Gastrocnemius medialis (tissue), 4 donors: ENCODE data around the gene LYZL1. TPM values are rescaled to one million over a fixed set of nuclear protein-coding genes. Genes with fewer than 3 reads are reported as not detected.
"Not testable (repeated sequence)": the region's sequence is repeated elsewhere in the genome, so short reads cannot be mapped to it uniquely, and the experiment has no call there.

ENCODE experiments used
- ATAC-seq, 2 donors: fragments of 150-250 bp; one replicate each; pipeline ENCODE4 v1.9.1; 2016
- DNase-seq, 2 donors: peaks; one replicate each; pipeline ENCODE4 v3.0.0-alpha.2; 2019
- H3K27ac ChIP-seq, 4 donors: fragments of 200-600 bp; sonication (generic); 1 replicate in 1 of 4; 2 replicates in 3 of 4; pipeline ENCODE4 v1.5.1; 2016 to 2018; ENCODE audit warnings: mild to moderate bottlenecking in 2 of 4, moderate library complexity in 1 of 4
- H3K27me3 ChIP-seq, 3 donors: fragments of 200-600 bp; sonication (generic) in 2 of 3; 1 replicate in 1 of 3; 2 replicates in 2 of 3; pipeline versions ENCODE4 v1.5.1 to v1.6.0; 2016 to 2019; ENCODE audit warnings: mild to moderate bottlenecking in 1 of 3, moderate library complexity in 1 of 3
- H3K36me3 ChIP-seq, 2 donors: fragments of 200-600 bp; sonication (generic) in 1 of 2; one replicate each; pipeline ENCODE4 v1.5.1; 2017 to 2018
- H3K4me1 ChIP-seq, 2 donors: fragments of 200-600 bp; sonication (generic) in 1 of 2; one replicate each; pipeline ENCODE4 v1.5.1; 2016 to 2017; ENCODE audit warnings: mild to moderate bottlenecking in 2 of 2
- H3K4me3 ChIP-seq, 4 donors: fragments of 200-600 bp; sonication (generic) in 3 of 4; 1 replicate in 1 of 4; 2 replicates in 3 of 4; pipeline ENCODE4 v1.5.1; 2016 to 2019; ENCODE audit warnings: mild to moderate bottlenecking in 2 of 4
- H3K9me3 ChIP-seq, 3 donors: fragments of 200-600 bp; sonication (generic) in 2 of 3; 1 replicate in 1 of 3; 2 replicates in 2 of 3; pipeline ENCODE4 v1.5.1; 2016 to 2019
- POLR2A ChIP-seq, 2 donors: fragments of 450-650 bp; IDR thresholded peaks; one replicate each; pipeline ENCODE4 v1.6.1; 2017; ENCODE audit warnings: antibody characterized with exemption in 2 of 2, mild to moderate bottlenecking in 2 of 2, moderate library complexity in 2 of 2
- in situ Hi-C, 4 donors: fragments of 200-750 bp; cut with MboI; loops; one replicate each; pipeline versions ENCODE4 v1.15.0 to v1.8.0; 2017; ENCODE audit warnings: low sequenced_read_pairs in 4 of 4
- intact Hi-C: fragments of 100-400 bp; cut with DNase I; formaldehyde crosslinking; loops from one replicate; pipeline ENCODE4 v1.15.1; 2023; ENCODE audit warnings: low total_unique reads
- total RNA-seq, 4 donors: library from RNA; depleted of rRNA; stranded (reverse); fragments of >200 nt; gene quantifications; one replicate each; pipeline versions ENCODE4 v1.1.0 to v1.2.3, GENCODE V29; 2016
- TF ChIP-seq, protein P1 (sequence below), 5 experiments: fragments of 450-650 bp in 3 of 5; fragments of 200-600 bp in 2 of 5; sonication (generic) in 2 of 5; IDR thresholded peaks in 4 of 5; conservative IDR thresholded peaks in 1 of 5; 1 replicate in 4 of 5; 2 replicates in 1 of 5; pipeline ENCODE4 v1.5.1; 2016 to 2019; ENCODE audit warnings: antibody characterized with exemption in 5 of 5, mild to moderate bottlenecking in 3 of 5, moderate library complexity in 3 of 5

LYZL1 gene
- total RNA-seq, 4 donors from 2014 or later = not detected

DNA sequence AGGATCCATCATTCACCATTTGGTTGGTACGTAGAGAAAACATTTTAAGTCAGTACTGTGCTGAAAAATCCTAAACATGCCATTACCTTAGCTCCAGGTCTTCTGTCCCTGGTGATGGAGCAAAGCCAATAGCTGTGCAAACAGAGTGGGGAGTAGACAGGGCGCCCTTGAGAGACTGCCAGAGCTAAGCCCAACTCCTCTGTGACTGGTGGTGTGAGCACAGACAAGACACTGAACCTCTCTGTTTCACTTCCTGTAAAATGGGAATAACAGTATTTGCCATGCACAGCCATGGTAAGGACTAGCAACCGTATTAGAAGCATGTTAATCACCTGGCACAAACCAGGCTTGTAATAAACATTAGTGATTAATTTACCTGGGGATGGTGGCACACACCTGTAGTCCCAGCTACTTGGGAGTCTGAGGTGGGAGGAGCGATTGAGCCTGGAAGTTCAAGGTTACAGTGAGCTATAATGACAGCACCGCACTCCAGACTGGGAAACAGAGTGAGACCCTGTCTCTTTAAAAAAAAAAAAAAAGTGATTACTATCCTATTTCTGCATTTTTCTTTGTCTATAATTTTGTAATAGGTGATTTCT, 28.7 kb downstream of the LYZL1 start:
- no peak overlapping the region for H3K27ac ChIP-seq
- no peaks in the 10 kb centered on the region for H3K27me3 ChIP-seq
- TF ChIP-seq POLR2A (IDR thresholded peaks at IDR 0.05) = no peak
- TF ChIP-seq, protein P1, sequence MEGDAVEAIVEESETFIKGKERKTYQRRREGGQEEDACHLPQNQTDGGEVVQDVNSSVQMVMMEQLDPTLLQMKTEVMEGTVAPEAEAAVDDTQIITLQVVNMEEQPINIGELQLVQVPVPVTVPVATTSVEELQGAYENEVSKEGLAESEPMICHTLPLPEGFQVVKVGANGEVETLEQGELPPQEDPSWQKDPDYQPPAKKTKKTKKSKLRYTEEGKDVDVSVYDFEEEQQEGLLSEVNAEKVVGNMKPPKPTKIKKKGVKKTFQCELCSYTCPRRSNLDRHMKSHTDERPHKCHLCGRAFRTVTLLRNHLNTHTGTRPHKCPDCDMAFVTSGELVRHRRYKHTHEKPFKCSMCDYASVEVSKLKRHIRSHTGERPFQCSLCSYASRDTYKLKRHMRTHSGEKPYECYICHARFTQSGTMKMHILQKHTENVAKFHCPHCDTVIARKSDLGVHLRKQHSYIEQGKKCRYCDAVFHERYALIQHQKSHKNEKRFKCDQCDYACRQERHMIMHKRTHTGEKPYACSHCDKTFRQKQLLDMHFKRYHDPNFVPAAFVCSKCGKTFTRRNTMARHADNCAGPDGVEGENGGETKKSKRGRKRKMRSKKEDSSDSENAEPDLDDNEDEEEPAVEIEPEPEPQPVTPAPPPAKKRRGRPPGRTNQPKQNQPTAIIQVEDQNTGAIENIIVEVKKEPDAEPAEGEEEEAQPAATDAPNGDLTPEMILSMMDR (IDR thresholded peaks at IDR 0.05 in 4 of 5, conservative IDR thresholded peaks at IDR 0.05 in 1 of 5) = no peak
- H3K36me3 ChIP-seq = no peaks in the 10 kb centered on the region
- intact Hi-C loops (no loop called here), in situ Hi-C loops (no loop called here)
- DNase-seq = no peak
- peaks cover 0 to 9% of the 10 kb centered on the region in 2 donors for H3K4me1 ChIP-seq
- no peak overlapping the region for H3K4me3 ChIP-seq
- no peaks in the 10 kb centered on the region for H3K9me3 ChIP-seq
- no peak for ATAC-seq

DNA sequence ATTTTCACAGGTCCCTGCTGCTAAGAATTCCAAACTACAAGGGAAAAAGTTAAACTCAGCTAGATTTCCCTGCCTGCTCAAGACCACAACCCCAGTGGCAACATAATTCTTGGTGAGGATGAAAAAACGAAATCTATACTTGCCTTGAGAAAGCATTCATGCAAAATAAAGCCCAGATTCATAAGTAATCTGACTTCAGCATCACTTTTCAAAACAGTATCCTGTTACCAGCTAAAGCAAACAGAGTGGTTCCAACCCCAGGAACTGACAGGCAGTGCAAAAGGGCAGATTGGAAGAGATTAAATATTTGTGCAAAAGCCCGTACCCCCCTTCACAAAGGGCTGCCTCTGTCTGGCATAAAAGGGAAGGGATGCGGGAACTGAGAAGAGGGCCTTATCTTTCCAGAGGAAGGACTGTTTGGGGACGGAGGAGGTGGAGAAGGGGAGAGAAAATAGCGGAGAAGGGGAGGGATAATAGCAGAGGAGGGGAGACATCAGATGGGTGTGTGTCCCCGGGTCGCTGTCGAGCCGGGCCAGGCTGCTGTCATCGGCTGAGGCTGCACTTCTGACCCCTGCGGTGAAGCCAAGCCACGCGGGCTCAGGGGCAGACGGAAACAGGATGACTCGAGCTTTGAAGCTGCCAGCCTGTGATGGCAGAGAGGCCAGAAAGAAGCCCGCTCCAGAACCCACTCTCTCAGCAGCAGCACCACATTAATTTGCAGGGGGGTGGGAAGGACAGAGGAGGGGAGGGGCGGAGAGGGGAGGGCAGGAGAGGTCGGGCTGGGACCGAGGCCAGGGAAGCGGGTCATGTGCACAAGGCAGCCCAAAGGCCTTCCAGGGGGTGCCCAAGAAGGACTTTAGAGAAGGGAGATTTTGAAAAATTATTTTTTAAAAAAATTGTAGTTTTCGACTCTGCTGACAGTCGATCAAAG, 29.5 kb downstream of the LYZL1 start:
- H3K9me3 ChIP-seq, H3K27me3 ChIP-seq, intact Hi-C loops, H3K27ac ChIP-seq, in situ Hi-C loops, H3K36me3 ChIP-seq: not testable (repeated sequence)
- Histone ChIP-seq H3K4me1 (peaks cover 0 to 16% of the 10 kb centered on the region in 2 donors), H3K4me3 (peak overlapping the region in 2 of 4 donors; percentile 7 to 21)
- DNase-seq (peak in 1 of 2 donors; percentile 36), ATAC-seq (peak; percentile 35 to 55)

DNA sequence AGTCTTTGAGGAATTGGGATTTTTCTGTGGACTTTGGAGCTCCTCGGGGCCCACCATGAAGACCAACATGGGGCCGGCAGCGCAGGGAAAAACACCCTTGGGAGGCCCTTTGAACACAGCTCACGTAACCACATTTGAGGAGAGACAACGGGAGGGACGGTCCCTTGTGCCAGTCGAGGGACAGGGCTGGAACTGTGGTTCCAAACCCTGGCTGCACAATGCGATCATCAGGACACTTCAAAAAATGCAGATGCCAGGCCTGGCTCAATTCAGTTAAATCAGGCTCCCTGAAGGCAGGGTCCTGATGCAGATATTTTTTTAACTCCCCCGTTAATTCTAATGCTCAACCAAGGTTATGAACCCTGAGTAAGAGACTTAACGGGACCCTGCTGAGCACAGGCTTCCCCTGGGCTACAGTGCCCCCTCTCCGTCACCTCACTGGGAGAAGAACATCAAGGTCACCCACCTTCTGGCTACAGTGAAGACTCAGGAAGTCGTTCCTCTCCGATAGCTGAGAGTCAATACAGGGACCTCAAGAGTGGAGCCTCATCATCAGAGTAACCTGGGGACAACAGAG, 30.4 kb downstream of the LYZL1 start:
- ATAC-seq (no peak), DNase-seq (no peak)
- H3K27me3 ChIP-seq = no peaks in the 10 kb centered on the region
- no peaks in the 10 kb centered on the region for H3K9me3 ChIP-seq
- in situ Hi-C loops = no loop called here
- peaks cover 0 to 16% of the 10 kb centered on the region in 2 donors for H3K4me1 ChIP-seq
- no peaks in the 10 kb centered on the region for H3K36me3 ChIP-seq
- peak overlapping the region in 1 of 4 donors; percentile 21 for H3K4me3 ChIP-seq
- TF ChIP-seq POLR2A (IDR thresholded peaks at IDR 0.05) = no peak
- TF ChIP-seq, protein P1 (IDR thresholded peaks at IDR 0.05 in 4 of 5, conservative IDR thresholded peaks at IDR 0.05 in 1 of 5) = no peak
- intact Hi-C loops = no loop called here
- no peak overlapping the region for H3K27ac ChIP-seq

DNA sequence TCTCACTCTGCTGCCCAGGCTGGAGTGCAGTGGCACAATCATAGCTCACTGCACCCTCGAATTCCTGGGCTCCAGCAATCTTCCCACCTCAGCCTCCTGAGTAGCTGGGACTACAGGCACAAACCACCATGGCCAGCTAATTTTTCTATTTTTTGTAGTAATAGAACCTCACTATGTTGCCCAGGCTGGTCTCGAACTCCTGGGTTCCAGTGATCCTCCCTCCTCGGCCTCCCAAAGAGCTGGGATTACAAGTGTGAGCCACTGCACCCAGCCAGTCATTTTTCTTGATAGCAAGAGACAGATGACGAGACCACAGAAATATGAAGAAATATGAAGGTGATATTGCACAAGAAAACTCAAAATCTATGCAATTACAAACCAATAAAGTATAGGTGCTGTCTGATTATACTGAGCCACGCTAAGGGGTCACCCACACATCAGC, 31.8 kb downstream of the LYZL1 start:
- DNase-seq, in situ Hi-C loops, ATAC-seq, H3K36me3 ChIP-seq, intact Hi-C loops, H3K27ac ChIP-seq, H3K9me3 ChIP-seq, H3K4me3 ChIP-seq, H3K27me3 ChIP-seq: not testable (repeated sequence)
- H3K4me1 ChIP-seq = peaks cover 0 to 16% of the 10 kb centered on the region in 2 donors

DNA sequence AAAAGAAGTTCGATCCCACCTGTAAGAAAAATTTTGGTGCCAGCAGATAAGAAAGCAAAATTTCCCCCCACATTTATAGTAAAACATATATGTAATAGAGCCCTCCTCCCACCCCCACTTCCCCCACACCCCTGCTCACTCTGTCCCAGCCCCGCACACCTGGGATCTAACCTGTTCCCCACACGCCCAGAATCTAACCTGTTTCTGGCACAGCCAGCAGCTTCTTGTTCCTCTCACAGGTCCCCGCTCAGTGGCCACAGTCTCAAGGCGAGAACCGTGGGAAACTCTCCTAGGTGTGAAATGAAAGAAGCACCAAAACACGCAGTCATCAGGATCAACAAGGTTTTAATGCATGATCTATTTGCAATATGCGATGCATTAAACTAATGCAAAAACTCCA, 32.8 kb downstream of the LYZL1 start:
- H3K27me3 ChIP-seq = no peaks in the 10 kb centered on the region
- no peak for ATAC-seq
- no peaks in the 10 kb centered on the region for H3K36me3 ChIP-seq
- no peak overlapping the region for H3K4me3 ChIP-seq
- peaks cover 0 to 16% of the 10 kb centered on the region in 2 donors for H3K4me1 ChIP-seq
- in situ Hi-C loops (no loop called here), intact Hi-C loops (no loop called here)
- no peaks in the 10 kb centered on the region for H3K9me3 ChIP-seq
- no peak overlapping the region for H3K27ac ChIP-seq
- DNase-seq = no peak
- TF ChIP-seq, protein P1 (IDR thresholded peaks at IDR 0.05 in 4 of 5, conservative IDR thresholded peaks at IDR 0.05 in 1 of 5) = no peak
- TF ChIP-seq POLR2A (IDR thresholded peaks at IDR 0.05) = no peak
